Measurements from ENCODE around the gene THEM5. TPM values are rescaled to one million over a fixed set of nuclear protein-coding genes. Genes with fewer than 3 reads are reported as not detected.

The THEM5 gene
- total RNA-seq, 1 experiment from 2014 or later: not detected

- DNase-seq (ENCODE audit: low spot score): no peak
Measured at GRCh38 chr1:151819976-151820623, 33.4 kb downstream of the THEM5 start.

- no peak for DNase-seq (ENCODE audit: low spot score)
Measured at GRCh38 chr1:151819227-151819835, 34.2 kb downstream of the THEM5 start.

GRCh38 chr1:151817353-151817730, 36.2 kb downstream of the THEM5 start:
- no peak for DNase-seq (ENCODE audit: low spot score)

- DNase-seq (ENCODE audit: low spot score): no peak
Measured at GRCh38 chr1:151816548-151817352, 36.8 kb downstream of the THEM5 start.

- no peak for DNase-seq (ENCODE audit: low spot score)
Measured at GRCh38 chr1:151815716-151816327, 37.7 kb downstream of the THEM5 start.

- DNase-seq (ENCODE audit: low spot score): no peak
Measured at GRCh38 chr1:151814971-151815545, 38.5 kb downstream of the THEM5 start.

- no peak for DNase-seq (ENCODE audit: low spot score)
Measured at GRCh38 chr1:151814426-151814825, 39.1 kb downstream of the THEM5 start.

- no peak for DNase-seq (ENCODE audit: low spot score)
Measured at GRCh38 chr1:151813271-151813977, 40.1 kb downstream of the THEM5 start.

- DNase-seq (ENCODE audit: low spot score): no peak
Measured at GRCh38 chr1:151811181-151811580, 42.3 kb downstream of the THEM5 start.

- no peak for DNase-seq (ENCODE audit: low spot score)
Measured at GRCh38 chr1:151809985-151810556, 43.4 kb downstream of the THEM5 start.

GRCh38 chr1:151809290-151809984, 44.1 kb downstream of the THEM5 start:
- DNase-seq (ENCODE audit: low spot score): no peak

GRCh38 chr1:151807766-151808165, 45.7 kb downstream of the THEM5 start:
- no peak for DNase-seq (ENCODE audit: low spot score)

GRCh38 chr1:151807131-151807530, 46.4 kb downstream of the THEM5 start:
- no peak for DNase-seq (ENCODE audit: low spot score)

- DNase-seq (ENCODE audit: low spot score): no peak
Measured at GRCh38 chr1:151806170-151806569, 47.3 kb downstream of the THEM5 start.

- DNase-seq (ENCODE audit: low spot score): no peak
Measured at GRCh38 chr1:151805066-151805820, 48.3 kb downstream of the THEM5 start, which contains the start of gene LINGO4. Gene LINGO4, minus strand, starts transcription at chr1:151805419. Its CDS starts 2,715 bp downstream, at chr1:151802704.

GRCh38 chr1:151803915-151804314, 49.6 kb downstream of the THEM5 start:
- DNase-seq (ENCODE audit: low spot score): no peak

GRCh38 chr1:151803164-151803563, 50.3 kb downstream of the THEM5 start:
- DNase-seq (ENCODE audit: low spot score): no peak

- no peak for DNase-seq (ENCODE audit: low spot score)
Measured at GRCh38 chr1:151802372-151802771, 51.1 kb downstream of the THEM5 start.

- no peak for DNase-seq (ENCODE audit: low spot score)
Measured at GRCh38 chr1:151801846-151802245, 51.7 kb downstream of the THEM5 start.
